Activated CD4-positive, alpha-beta T cell treated with anti-CD3 and anti-CD28 coated beads for 24 hours (primary cell): Measurements from ENCODE around the gene HEPACAM.
"Not testable (repeated sequence)": the region's sequence is repeated elsewhere in the genome, so short reads cannot be mapped to it uniquely, and the experiment has no call there.

ENCODE experiments used
- DNase-seq, 2 donors: peaks; one replicate each; pipeline ENCODE4 v3.0.0-alpha.2; 2020; ENCODE audit warnings: low read depth in 2 of 2

The HEPACAM gene

GRCh38 chr11:124935548-124936514, at the start of gene HEPACAM:
Gene HEPACAM (minus strand): TSS chr11:124936047. CDS start chr11:124936006, 41 bp downstream.
- no peak for DNase-seq

GRCh38 chr11:124984512-124984854, 48.6 kb upstream of the HEPACAM start:
- no peak for DNase-seq

- no peak for DNase-seq
Measured at GRCh38 chr11:124983674-124984511, 48.0 kb upstream of the HEPACAM start.

GRCh38 chr11:124982043-124982442, 46.2 kb upstream of the HEPACAM start:
- no peak for DNase-seq

GRCh38 chr11:124978316-124978715, 42.5 kb upstream of the HEPACAM start:
- DNase-seq, result no peak

- DNase-seq, result no peak
Measured at GRCh38 chr11:124977006-124977405, 41.2 kb upstream of the HEPACAM start.

GRCh38 chr11:124976531-124976930, 40.7 kb upstream of the HEPACAM start:
- no peak for DNase-seq

GRCh38 chr11:124971810-124972209, 36.0 kb upstream of the HEPACAM start:
- DNase-seq, result no peak

- no peak for DNase-seq
Measured at GRCh38 chr11:124970925-124971324, 35.1 kb upstream of the HEPACAM start.

GRCh38 chr11:124968197-124968596, 32.4 kb upstream of the HEPACAM start:
- not testable (repeated sequence) for DNase-seq

- DNase-seq, result no peak
Measured at GRCh38 chr11:124961972-124962609, 26.2 kb upstream of the HEPACAM start.

GRCh38 chr11:124955035-124955434, 19.2 kb upstream of the HEPACAM start:
- no peak for DNase-seq

GRCh38 chr11:124954590-124954955, 18.7 kb upstream of the HEPACAM start:
- no peak for DNase-seq

GRCh38 chr11:124953753-124954589, 18.1 kb upstream of the HEPACAM start, which contains the start of gene CCDC15:
Gene CCDC15 (plus strand): TSS chr11:124954202. CDS start chr11:124954733, 531 bp downstream.
- DNase-seq, result peak; percentile 93 to 94

- DNase-seq, result no peak
Measured at GRCh38 chr11:124951341-124951740, 15.5 kb upstream of the HEPACAM start.

- no peak for DNase-seq
Measured at GRCh38 chr11:124950601-124951330, 14.9 kb upstream of the HEPACAM start.

- DNase-seq, result no peak
Measured at GRCh38 chr11:124946735-124947141, 10.9 kb upstream of the HEPACAM start.

- DNase-seq, result no peak
Measured at GRCh38 chr11:124945826-124946225, 10.0 kb upstream of the HEPACAM start.

- DNase-seq, result no peak
Measured at GRCh38 chr11:124944565-124944964, 8.7 kb upstream of the HEPACAM start.

GRCh38 chr11:124943741-124944140, 7.9 kb upstream of the HEPACAM start:
- no peak for DNase-seq
